GM12878 (cell line): Measurements from ENCODE around the gene INSRR. TPM values are rescaled to one million over a fixed set of nuclear protein-coding genes. Genes with fewer than 3 reads are reported as not detected.
A peak's percentile ranks its signal among the peaks of the same experiment; 100 is the strongest.

Experiments
- ATAC-seq: fragments of 200-7000 bp; cut with Tn5 transposase; 3 replicates; pipeline ENCODE4 v1.9.1; 2020; ENCODE audit warnings: mild to moderate bottlenecking, moderate library complexity
- BruUV-seq: library from RNA; stranded (reverse); fragments of 400-500 nt; replicated peaks from 2 replicates; lab custom pipeline; 2021; lab: Mats Ljungman, UMichigan
- CTCF ChIA-PET: fragments of 300-600 bp; sonication (Branson Sonifier 250); formaldehyde crosslinking; extraction: SDS; loops from one replicate; lab custom pipeline; 2021; ENCODE audit warnings: inconsistent platforms; lab: Yijun Ruan, JAX
- POLR2A ChIA-PET: fragments of 350-600 bp; formaldehyde crosslinking; extraction: SDS; loops from one replicate; lab custom pipeline; 2021; ENCODE audit warnings: inconsistent platforms; lab: Charles Lee
- RAD21 ChIA-PET: fragments of 300-600 bp; sonication (Branson Sonifier 250); formaldehyde crosslinking; loops from one replicate; lab custom pipeline; 2023; ENCODE audit warnings: antibody characterized with exemption; ENCODE audit not compliant: unreplicated experiment; lab: Charles Lee
- SMC1A ChIA-PET: fragments of 300-600 bp; sonication (Branson Sonifier 250); formaldehyde crosslinking; loops from one replicate; lab custom pipeline; 2023; ENCODE audit not compliant: unreplicated experiment, uncharacterized antibody; lab: Charles Lee
- DNase-seq: peaks from one replicate; pipeline ENCODE4 v3.0.0-alpha.2; 2011; ENCODE audit warnings: low read depth, low spot score
- FAIRE-seq: peaks from 3 replicates; lab custom pipeline; 2011; peaks lifted over from hg19 to GRCh38; lab: Jason Lieb, UNC
- H2AFZ ChIP-seq: 2 replicates; pipeline ENCODE4 v1.6.0; 2011; ENCODE audit warnings: low read depth, low read length, control low read depth; ENCODE audit not compliant: control insufficient read depth
- H3K27ac ChIP-seq: 2 replicates; pipeline ENCODE4 v1.5.1; 2011; ENCODE audit warnings: control low read depth; ENCODE audit not compliant: control insufficient read depth, insufficient read depth
- H3K27me3 ChIP-seq, 2 experiments: replicated peaks in 1 of 2; 2 replicates each; pipeline versions ENCODE4 v1.6.0 to v1.6.1; 2011; ENCODE audit warnings: low read length in 1 of 2; ENCODE audit not compliant: control insufficient read depth in 2 of 2, insufficient read depth in 2 of 2
- H3K36me3 ChIP-seq, 2 experiments: 2 replicates each; pipeline ENCODE4 v1.5.1; 2011; ENCODE audit warnings: low read length in 1 of 2; ENCODE audit not compliant: control insufficient read depth in 2 of 2, insufficient read depth in 2 of 2
- H3K4me1 ChIP-seq: 2 replicates; pipeline ENCODE4 v1.6.1; 2011; ENCODE audit warnings: mild to moderate bottlenecking, low read length, moderate library complexity, mixed read lengths; ENCODE audit not compliant: control insufficient read depth, insufficient read depth
- H3K4me2 ChIP-seq: 2 replicates; pipeline ENCODE4 v1.6.0; 2011; ENCODE audit warnings: control low read depth; ENCODE audit not compliant: control insufficient read depth, insufficient read depth
- H3K4me3 ChIP-seq: fragments of 200-600 bp; sonication (generic); 2 replicates; pipeline ENCODE4 v1.5.1; 2016
- H3K79me2 ChIP-seq: 2 replicates; pipeline ENCODE4 v1.6.0; 2011; ENCODE audit warnings: low read length; ENCODE audit not compliant: control insufficient read depth, insufficient read depth
- H3K9ac ChIP-seq: 2 replicates; pipeline ENCODE4 v1.8.0; 2011; ENCODE audit warnings: low read length, control low read depth, mixed read lengths; ENCODE audit not compliant: control insufficient read depth, insufficient read depth
- H3K9me3 ChIP-seq: replicated peaks from 3 replicates; pipeline ENCODE4 v1.5.1; 2011; ENCODE audit warnings: mild to moderate bottlenecking, low read length; ENCODE audit not compliant: control insufficient read depth, insufficient read depth
- H4K20me1 ChIP-seq: 2 replicates; pipeline ENCODE4 v1.6.0; 2011; ENCODE audit not compliant: control insufficient read depth, insufficient read depth
- FOXM1 ChIP-seq: IDR thresholded peaks from 2 replicates; pipeline ENCODE4 v1.6.1; 2012; ENCODE audit warnings: low read depth, mild to moderate bottlenecking, inconsistent platforms, low read length, moderate library complexity
- MYC ChIP-seq: IDR thresholded peaks from 2 replicates; pipeline ENCODE4 v1.6.1; 2011; ENCODE audit warnings: mild to moderate bottlenecking, low read length, moderate library complexity, inconsistent platforms; ENCODE audit not compliant: insufficient read depth, insufficient replicate concordance, insufficient read length, severe bottlenecking
- NFIC ChIP-seq: IDR thresholded peaks from 2 replicates; pipeline ENCODE4 v1.6.1; 2012; ENCODE audit warnings: low read depth, mild to moderate bottlenecking, inconsistent platforms, low read length, moderate library complexity
- RAD21 ChIP-seq: IDR thresholded peaks from 2 replicates; pipeline ENCODE4 v1.6.1; 2011; ENCODE audit warnings: mild to moderate bottlenecking, low read depth, low read length, moderate library complexity; ENCODE audit not compliant: insufficient read depth
- REST ChIP-seq: IDR thresholded peaks from 2 replicates; pipeline ENCODE4 v1.6.1; 2012; ENCODE audit warnings: mild to moderate bottlenecking, low read depth, low read length
- ZNF622 ChIP-seq: fragments of 450-650 bp; IDR thresholded peaks from 2 replicates; pipeline ENCODE4 v1.6.1; 2017; ENCODE audit warnings: mild to moderate bottlenecking, inconsistent platforms
- WGBS: methylation state at CpG from one replicate; pipeline ENCODE4 v1.1.6; 2016; ENCODE audit warnings: low lambda C conversion rate; ENCODE audit not compliant: insufficient replicate concordance, insufficient coverage; ENCODE audit errors: missing lambda C conversion rate; 5-methylcytosine and 5-hydroxymethylcytosine counted together
- in situ Hi-C: fragments of 300-500 bp; cut with MboI; formaldehyde crosslinking; loops from 9 replicates; pipeline ENCODE4 v1.14.3; 2018; ENCODE audit warnings: mixed read lengths
- intact Hi-C: fragments of 100-400 bp; cut with micrococcal nuclease; formaldehyde crosslinking; loops from one replicate; pipeline ENCODE4 v1.14.2; 2022; ENCODE audit not compliant: unreplicated experiment
- polyA plus RNA-seq, 11 experiments: library from polyadenylated mRNA; depleted of rRNA in 4 of 11; unstranded in 6 of 11; stranded (reverse) in 5 of 11; fragments of >200 nt; fragmentation: Nextera tagmentation in 4 of 11; fragmentation: Illumina TruSeq in 1 of 11; extraction: Ambion mirVana in 4 of 11; extraction: Trizol in 1 of 11; gene quantifications; 1 replicate in 1 of 11; 2 replicates in 10 of 11; pipeline versions ENCODE4 v1.2.1 to v1.2.3, GENCODE V29; 2011 to 2016; ENCODE audit warnings: inconsistent platforms in 2 of 11, missing spikeins in 2 of 11, low read depth in 1 of 11
- total RNA-seq, 4 experiments: library from RNA; depleted of rRNA in 3 of 4; stranded (reverse); fragments of >200 nt in 3 of 4; fragmentation: Illumina TruSeq in 1 of 4; extraction: Trizol in 1 of 4; gene quantifications; 2 replicates each; pipeline versions ENCODE4 v1.2.1 to v1.2.3, GENCODE V29; 2013 to 2021
- TF ChIP-seq, protein P1 (sequence below): fragments of 450-650 bp; IDR thresholded peaks from 2 replicates; pipeline ENCODE4 v1.6.1; 2017; ENCODE audit warnings: low read depth, mild to moderate bottlenecking, moderate library complexity
- TF ChIP-seq, protein P2 (sequence below): fragments of 450-650 bp; formaldehyde crosslinking; IDR thresholded peaks from 2 replicates; pipeline ENCODE4 v1.5.0; 2022; ENCODE audit warnings: mild to moderate bottlenecking, missing genetic modification characterization

The INSRR gene
- total and polyA plus RNA-seq, 10 of the 15 experiments (the other 5 are each of a cell fraction or from before 2014, with no cell fraction given) = 0.01 TPM; not detected in 9

- H3K27ac ChIP-seq = no peak overlapping the region
- SMC1A ChIA-PET = no interaction called here
- no peaks in the 10 kb centered on the region for H4K20me1 ChIP-seq
- no peak overlapping the region for H2AFZ ChIP-seq
- RAD21 ChIA-PET = no interaction called here
- H3K4me2 ChIP-seq = no peak overlapping the region
- FAIRE-seq (no peak), ATAC-seq (peak; percentile 18; the same call in 2 of the 3 replicates), DNase-seq (no peak)
- H3K4me3 ChIP-seq = no peak overlapping the region
- 47% methylated on average over 16 of the region's 16 CpGs for WGBS
- no TSS peak for BruUV-seq
- POLR2A ChIA-PET = no interaction called here
- H3K9ac ChIP-seq = no peak overlapping the region
- H3K36me3 ChIP-seq = no peaks in the 10 kb centered on the region
- H3K27me3 ChIP-seq = peaks cover 0 to 8% of the 10 kb centered on the region in 2 experiments; a peak in 3 of 4 replicates
- no peaks in the 10 kb centered on the region for H3K9me3 ChIP-seq
- H3K4me1 ChIP-seq = no peaks in the 10 kb centered on the region
- intact Hi-C loops = no loop called here
- in situ Hi-C loops = no loop called here
- TF ChIP-seq NFIC (no peak), ZNF622 (no peak), MYC (no peak), FOXM1 (no peak), RAD21 (no peak), REST (no peak)
- TF ChIP-seq, protein P1, sequence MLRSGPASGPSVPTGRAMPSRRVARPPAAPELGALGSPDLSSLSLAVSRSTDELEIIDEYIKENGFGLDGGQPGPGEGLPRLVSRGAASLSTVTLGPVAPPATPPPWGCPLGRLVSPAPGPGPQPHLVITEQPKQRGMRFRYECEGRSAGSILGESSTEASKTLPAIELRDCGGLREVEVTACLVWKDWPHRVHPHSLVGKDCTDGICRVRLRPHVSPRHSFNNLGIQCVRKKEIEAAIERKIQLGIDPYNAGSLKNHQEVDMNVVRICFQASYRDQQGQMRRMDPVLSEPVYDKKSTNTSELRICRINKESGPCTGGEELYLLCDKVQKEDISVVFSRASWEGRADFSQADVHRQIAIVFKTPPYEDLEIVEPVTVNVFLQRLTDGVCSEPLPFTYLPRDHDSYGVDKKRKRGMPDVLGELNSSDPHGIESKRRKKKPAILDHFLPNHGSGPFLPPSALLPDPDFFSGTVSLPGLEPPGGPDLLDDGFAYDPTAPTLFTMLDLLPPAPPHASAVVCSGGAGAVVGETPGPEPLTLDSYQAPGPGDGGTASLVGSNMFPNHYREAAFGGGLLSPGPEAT = no peak
- TF ChIP-seq, protein P2, sequence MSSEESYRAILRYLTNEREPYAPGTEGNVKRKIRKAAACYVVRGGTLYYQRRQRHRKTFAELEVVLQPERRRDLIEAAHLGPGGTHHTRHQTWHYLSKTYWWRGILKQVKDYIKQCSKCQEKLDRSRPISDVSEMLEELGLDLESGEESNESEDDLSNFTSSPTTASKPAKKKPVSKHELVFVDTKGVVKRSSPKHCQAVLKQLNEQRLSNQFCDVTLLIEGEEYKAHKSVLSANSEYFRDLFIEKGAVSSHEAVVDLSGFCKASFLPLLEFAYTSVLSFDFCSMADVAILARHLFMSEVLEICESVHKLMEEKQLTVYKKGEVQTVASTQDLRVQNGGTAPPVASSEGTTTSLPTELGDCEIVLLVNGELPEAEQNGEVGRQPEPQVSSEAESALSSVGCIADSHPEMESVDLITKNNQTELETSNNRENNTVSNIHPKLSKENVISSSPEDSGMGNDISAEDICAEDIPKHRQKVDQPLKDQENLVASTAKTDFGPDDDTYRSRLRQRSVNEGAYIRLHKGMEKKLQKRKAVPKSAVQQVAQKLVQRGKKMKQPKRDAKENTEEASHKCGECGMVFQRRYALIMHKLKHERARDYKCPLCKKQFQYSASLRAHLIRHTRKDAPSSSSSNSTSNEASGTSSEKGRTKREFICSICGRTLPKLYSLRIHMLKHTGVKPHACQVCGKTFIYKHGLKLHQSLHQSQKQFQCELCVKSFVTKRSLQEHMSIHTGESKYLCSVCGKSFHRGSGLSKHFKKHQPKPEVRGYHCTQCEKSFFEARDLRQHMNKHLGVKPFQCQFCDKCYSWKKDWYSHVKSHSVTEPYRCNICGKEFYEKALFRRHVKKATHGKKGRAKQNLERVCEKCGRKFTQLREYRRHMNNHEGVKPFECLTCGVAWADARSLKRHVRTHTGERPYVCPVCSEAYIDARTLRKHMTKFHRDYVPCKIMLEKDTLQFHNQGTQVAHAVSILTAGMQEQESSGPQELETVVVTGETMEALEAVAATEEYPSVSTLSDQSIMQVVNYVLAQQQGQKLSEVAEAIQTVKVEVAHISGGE = no peak
- H3K79me2 ChIP-seq = no peaks in the 10 kb centered on the region
- CTCF ChIA-PET = interaction anchor here (0.6 to 2.3 kb wide), 5 partner anchors 13 to 217 kb away, joined by 3 to 6 read pairs (median 5); no protein-coding TSS in a partner anchor
Measured at GRCh38 chr1:156874572-156875340, 15.8 kb upstream of the INSRR start.
